Measurements from ENCODE around the gene KIRREL1. TPM values are rescaled to one million over a fixed set of nuclear protein-coding genes. Genes with fewer than 3 reads are reported as not detected.
A peak's percentile ranks its signal among the peaks of the same experiment; 100 is the strongest.

The KIRREL1 gene
- total RNA-seq, 1 donor from 2014 or later = 34.9 TPM

DNA sequence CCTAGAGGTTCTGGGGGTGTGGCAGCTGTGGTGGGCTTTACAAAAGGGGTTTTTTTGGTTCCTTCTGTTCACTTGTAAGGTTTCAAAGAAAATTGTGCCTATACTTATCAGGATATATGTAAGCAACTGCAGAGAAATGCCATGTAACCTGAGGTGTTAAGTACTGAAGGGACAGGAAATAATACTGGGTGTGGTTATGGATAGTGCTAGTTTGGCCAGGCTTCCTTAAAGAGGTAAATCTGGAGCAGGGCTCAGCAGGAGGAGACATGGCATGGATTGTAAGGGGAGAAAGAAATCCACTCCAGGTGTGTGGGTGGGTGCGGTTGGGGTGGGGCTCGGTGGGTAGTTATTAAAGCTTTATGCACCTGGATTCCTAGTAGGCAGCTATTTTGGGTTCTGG is 28.3 kb downstream of the KIRREL1 start:
- intact Hi-C loops (cut with DNase I) = no loop called here
- TF ChIP-seq, protein P1, sequence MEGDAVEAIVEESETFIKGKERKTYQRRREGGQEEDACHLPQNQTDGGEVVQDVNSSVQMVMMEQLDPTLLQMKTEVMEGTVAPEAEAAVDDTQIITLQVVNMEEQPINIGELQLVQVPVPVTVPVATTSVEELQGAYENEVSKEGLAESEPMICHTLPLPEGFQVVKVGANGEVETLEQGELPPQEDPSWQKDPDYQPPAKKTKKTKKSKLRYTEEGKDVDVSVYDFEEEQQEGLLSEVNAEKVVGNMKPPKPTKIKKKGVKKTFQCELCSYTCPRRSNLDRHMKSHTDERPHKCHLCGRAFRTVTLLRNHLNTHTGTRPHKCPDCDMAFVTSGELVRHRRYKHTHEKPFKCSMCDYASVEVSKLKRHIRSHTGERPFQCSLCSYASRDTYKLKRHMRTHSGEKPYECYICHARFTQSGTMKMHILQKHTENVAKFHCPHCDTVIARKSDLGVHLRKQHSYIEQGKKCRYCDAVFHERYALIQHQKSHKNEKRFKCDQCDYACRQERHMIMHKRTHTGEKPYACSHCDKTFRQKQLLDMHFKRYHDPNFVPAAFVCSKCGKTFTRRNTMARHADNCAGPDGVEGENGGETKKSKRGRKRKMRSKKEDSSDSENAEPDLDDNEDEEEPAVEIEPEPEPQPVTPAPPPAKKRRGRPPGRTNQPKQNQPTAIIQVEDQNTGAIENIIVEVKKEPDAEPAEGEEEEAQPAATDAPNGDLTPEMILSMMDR (IDR thresholded peaks at IDR 0.05) = no peak
- no peak for TF ChIP-seq POLR2A (IDR thresholded peaks at IDR 0.05)
- no peak for TF ChIP-seq POLR2AphosphoS5 (IDR thresholded peaks at IDR 0.05; ENCODE audit: insufficient read depth in 1 of 2, low read depth in 1 of 2)
- Histone ChIP-seq H3K4me3 (no peak overlapping the region), H3K27ac (peak overlapping the region; percentile 88), H3K9me3 (no peaks in the 10 kb centered on the region), H3K27me3 (no peaks in the 10 kb centered on the region), H3K4me1 (peaks cover 97% of the 10 kb centered on the region), H3K36me3 (no peaks in the 10 kb centered on the region)
- DNase-seq (ENCODE audit: extremely low spot score in 2 of 2) = no peak

GRCh38 chr1:158022554-158023312 is 29.3 kb downstream of the KIRREL1 start:
- DNase-seq (ENCODE audit: extremely low spot score in 2 of 2) = no peak

DNA sequence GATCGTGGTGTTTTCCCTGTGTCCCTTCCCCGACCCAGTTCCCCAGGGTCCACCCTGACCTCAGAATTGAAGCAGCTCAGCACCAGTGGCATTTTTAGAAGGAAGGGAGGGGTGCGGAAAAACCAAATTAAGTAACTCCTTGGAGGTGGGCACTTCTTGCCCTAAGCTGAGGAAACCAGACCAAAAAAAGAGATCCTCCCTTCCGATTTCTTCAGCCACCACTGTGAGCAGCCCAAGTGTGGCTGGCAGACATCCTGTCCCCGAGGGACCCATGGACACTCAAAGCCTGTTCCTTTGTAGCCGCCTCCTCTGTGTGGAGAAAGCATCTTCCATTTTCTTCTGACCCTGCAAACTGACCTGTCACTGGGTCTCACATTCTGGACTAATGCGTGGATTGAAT is 31.3 kb downstream of the KIRREL1 start:
- no peak for DNase-seq (ENCODE audit: extremely low spot score in 2 of 2)
- no peak for TF ChIP-seq POLR2A (IDR thresholded peaks at IDR 0.05)
- TF ChIP-seq, protein P1 (IDR thresholded peaks at IDR 0.05) = no peak
- no peak for TF ChIP-seq POLR2AphosphoS5 (IDR thresholded peaks at IDR 0.05; ENCODE audit: insufficient read depth in 1 of 2, low read depth in 1 of 2)
- peak overlapping the region; percentile 88 for H3K27ac ChIP-seq
- no peaks in the 10 kb centered on the region for H3K36me3 ChIP-seq
- intact Hi-C loops (cut with DNase I) = no loop called here
- no peak overlapping the region for H3K4me3 ChIP-seq
- no peaks in the 10 kb centered on the region for H3K27me3 ChIP-seq
- H3K9me3 ChIP-seq = no peaks in the 10 kb centered on the region
- peaks cover 92% of the 10 kb centered on the region for H3K4me1 ChIP-seq

More at GRCh38 chr1:158022554-158023312, 29.3 kb downstream of the KIRREL1 start:
- H3K4me3 ChIP-seq = peak overlapping the region in 1 of 2 donors; percentile 12
- H3K9me3 ChIP-seq = no peaks in the 10 kb centered on the region
- H3K36me3 ChIP-seq = no peaks in the 10 kb centered on the region
- H3K4me1 ChIP-seq = peaks cover 92% of the 10 kb centered on the region
- TF ChIP-seq POLR2AphosphoS5 (IDR thresholded peaks at IDR 0.05; ENCODE audit: insufficient read depth in 1 of 2, low read depth in 1 of 2) (peak; percentile 23 to 39), POLR2A (IDR thresholded peaks at IDR 0.05) (no peak)
- no peaks in the 10 kb centered on the region for H3K27me3 ChIP-seq
- H3K27ac ChIP-seq = peak overlapping the region; percentile 88
- intact Hi-C loops (cut with DNase I) = no loop called here

GRCh38 chr1:158025576-158026230 is 32.3 kb downstream of the KIRREL1 start:
- TF ChIP-seq POLR2AphosphoS5 (IDR thresholded peaks at IDR 0.05; ENCODE audit: insufficient read depth in 1 of 2, low read depth in 1 of 2) (no peak), POLR2A (IDR thresholded peaks at IDR 0.05) (no peak)
- TF ChIP-seq, protein P1 (IDR thresholded peaks at IDR 0.05) = no peak
- H3K36me3 ChIP-seq = no peaks in the 10 kb centered on the region
- intact Hi-C loops (cut with DNase I) = no loop called here
- H3K4me1 ChIP-seq = peaks cover 88% of the 10 kb centered on the region
- no peaks in the 10 kb centered on the region for H3K9me3 ChIP-seq
- H3K27ac ChIP-seq = peak overlapping the region; percentile 88
- no peak overlapping the region for H3K4me3 ChIP-seq
- no peak for DNase-seq (ENCODE audit: extremely low spot score in 2 of 2)
- H3K27me3 ChIP-seq = no peaks in the 10 kb centered on the region

DNA sequence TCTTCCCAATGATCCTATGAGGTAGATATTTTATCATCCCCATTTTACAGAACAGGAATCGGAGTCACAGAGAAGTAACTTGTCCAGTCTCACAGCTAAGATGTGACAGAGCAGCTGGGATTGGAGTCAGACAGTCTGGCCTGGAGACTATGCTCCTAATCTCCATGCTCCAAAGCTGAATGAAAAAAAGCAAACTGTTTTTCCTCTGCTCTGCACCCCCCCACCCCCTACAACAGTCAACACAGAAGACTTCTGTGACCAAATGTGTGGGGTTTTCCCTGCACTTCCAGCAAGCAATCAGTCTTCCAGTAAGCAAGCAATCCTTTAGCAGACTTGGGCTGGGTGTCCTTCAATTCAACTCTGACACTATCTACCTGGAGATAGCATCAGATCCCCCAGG is 33.2 kb downstream of the KIRREL1 start:
- H3K27me3 ChIP-seq = no peaks in the 10 kb centered on the region
- H3K4me3 ChIP-seq = no peak overlapping the region
- peak overlapping the region; percentile 21 for H3K27ac ChIP-seq
- intact Hi-C loops (cut with DNase I) = no loop called here
- no peak for DNase-seq (ENCODE audit: extremely low spot score in 2 of 2)
- no peaks in the 10 kb centered on the region for H3K36me3 ChIP-seq
- no peaks in the 10 kb centered on the region for H3K9me3 ChIP-seq
- no peak for TF ChIP-seq POLR2A (IDR thresholded peaks at IDR 0.05)
- TF ChIP-seq, protein P1 (IDR thresholded peaks at IDR 0.05) = no peak
- no peak for TF ChIP-seq POLR2AphosphoS5 (IDR thresholded peaks at IDR 0.05; ENCODE audit: insufficient read depth in 1 of 2, low read depth in 1 of 2)
- H3K4me1 ChIP-seq = peaks cover 79% of the 10 kb centered on the region
